Heart left ventricle (tissue), 16 donors: ENCODE data around the gene NSMCE3. TPM values are rescaled to one million over a fixed set of nuclear protein-coding genes. Genes with fewer than 3 reads are reported as not detected.

Experiments used
- ATAC-seq, 4 donors: fragments of 200-7000 bp; cut with Tn5 transposase; one replicate each; pipeline ENCODE4 v1.9.1; 2020 to 2022; ENCODE audit warnings: moderate library complexity in 4 of 4, mild to moderate bottlenecking in 3 of 4, moderate number of reproducible peaks in 1 of 4
- DNase-seq, 5 donors: peaks; one replicate each; pipeline ENCODE4 v3.0.0-alpha.2; 2020
- H3K27ac ChIP-seq, 12 donors: fragments of 200-600 bp; sonication (generic) in 4 of 12; one replicate each; pipeline versions ENCODE4 v1.5.0 to v1.8.0; 2016 to 2022; ENCODE audit warnings: mild to moderate bottlenecking in 2 of 12
- H3K27me3 ChIP-seq, 9 donors: fragments of 200-600 bp; sonication (generic) in 2 of 9; one replicate each; pipeline versions ENCODE4 v1.5.1 to v1.8.0; 2016 to 2022; ENCODE audit warnings: mild to moderate bottlenecking in 3 of 9
- H3K36me3 ChIP-seq, 9 donors: fragments of 200-600 bp; sonication (generic) in 2 of 9; one replicate each; pipeline versions ENCODE4 v1.5.0 to v1.8.0; 2018 to 2022; ENCODE audit warnings: mild to moderate bottlenecking in 2 of 9
- H3K4me1 ChIP-seq, 12 donors: fragments of 200-600 bp; sonication (generic) in 4 of 12; one replicate each; pipeline versions ENCODE4 v1.5.0 to v1.8.0; 2016 to 2022; ENCODE audit warnings: mild to moderate bottlenecking in 3 of 12
- H3K4me3 ChIP-seq, 12 donors: fragments of 200-600 bp; sonication (generic) in 4 of 12; one replicate each; pipeline versions ENCODE4 v1.5.0 to v1.8.0; 2017 to 2022; ENCODE audit warnings: mild to moderate bottlenecking in 9 of 12, moderate library complexity in 4 of 12
- H3K9me3 ChIP-seq, 12 donors: fragments of 200-600 bp; sonication (generic) in 4 of 12; one replicate each; pipeline versions ENCODE4 v1.5.0 to v1.8.0; 2016 to 2022; ENCODE audit warnings: mild to moderate bottlenecking in 1 of 12
- CTCF ChIP-seq, 12 donors: fragments of 200-600 bp; sonication (generic) in 4 of 12; IDR thresholded peaks; one replicate each; pipeline versions ENCODE4 v1.5.0 to v1.8.0; 2018 to 2022; ENCODE audit warnings: antibody characterized with exemption in 12 of 12, mild to moderate bottlenecking in 5 of 12
- POLR2A ChIP-seq, 2 donors: fragments of 450-650 bp; IDR thresholded peaks; one replicate each; pipeline ENCODE4 v1.6.1; 2017; ENCODE audit warnings: antibody characterized with exemption in 2 of 2, mild to moderate bottlenecking in 2 of 2, moderate library complexity in 2 of 2
- WGBS, 4 donors: extraction: QIAGEN DNeasy Blood & Tissue Kit in 2 of 4; methylation state at CpG; one replicate each; pipeline versions ENCODE4 v1.1.5 to v1.1.7; 2013 to 2018; 5-methylcytosine and 5-hydroxymethylcytosine counted together
- intact Hi-C, 10 donors: fragments of 100-400 bp; cut with DNase I; formaldehyde crosslinking; loops; one replicate each; pipeline versions ENCODE4 v1.11.1 to v1.14.2; 2022
- polyA plus RNA-seq, 2 donors: library from polyadenylated mRNA; stranded (reverse); fragments of 200-250 nt; gene quantifications; one replicate each; pipeline ENCODE4 v1.2.3, GENCODE V29; 2013
- total RNA-seq, 9 donors: library from RNA; depleted of rRNA in 2 of 9; stranded (reverse); fragments of >200 nt in 2 of 9; fragmentation: NEBNext Ultra II Directional in 3 of 9; extraction: Animal tissue kit (Norgen Biotek cat#: 25700) in 3 of 9; gene quantifications; one replicate each; pipeline versions ENCODE4 v1.1.0 to v1.2.4, GENCODE V29; 2016 to 2023
- donor health status: ischemic (EF 13 %, LVEDD 7.1; RV severe dilation, severe dysfunction).
- donor health status: healthy with polysubstance abuse.
- donor health status: DM: no; HTN: yes; CAD: no.
- donor health status: DM: no; HTN: no; CAD: no.
- donor health status: ischemic (EF 25% LVEDD 6.9; RV normal size, moderate dysfunction).
- donor health status: ischemic (EF 25% LVEDD 5.7; RV mildly dilated, moderate dysfunction).
- donor health status: healthy.
- donor health status: DM: yes; HTN: yes; CAD: no.
- donor health status: ischemic (EF 35%, LVEDD 5.7; RV mildly dilated, moderate dysfunction).
- donor health status: nonischemic (EF 11% LVEDD 7.7; RV severe dilation, severe dysfunction).
- donor health status: DM: yes; HTN: yes; CAD: no.
- donor health status: PGD.
- donor health status: ischemic (EF 29% LVEDD 5.4; RV normal size, mild dysfunction).
- donor health status: nonischemic (EF 23%, LVEDD 6.1; RV moderate dilation, normal function).

The NSMCE3 gene
- total and polyA plus RNA-seq, 11 donors, result 6.0 to 10.2 (median 6.8) TPM

GRCh38 chr15:29242456-29243242, 27.0 kb downstream of the NSMCE3 start:
- Histone ChIP-seq H3K4me1 (no peaks in the 10 kb centered on the region), H3K27ac (no peak overlapping the region), H3K4me3 (no peak overlapping the region), H3K9me3 (no peaks in the 10 kb centered on the region), H3K27me3 (peaks cover 0 to 6% (median 0%) of the 10 kb centered on the region in 9 donors), H3K36me3 (no peaks in the 10 kb centered on the region)
- DNase-seq (no peak), ATAC-seq (no peak)
- WGBS, 4 donors, result 48 to 66% (median 61%) methylated on average over 16 of the region's 16 CpGs
- TF ChIP-seq POLR2A (IDR thresholded peaks at IDR 0.05) (no peak), CTCF (IDR thresholded peaks at IDR 0.05) (no peak)
- intact Hi-C loops, result loop anchor here in 1 of 10 donors (10.0 kb wide), 1 partner anchor 58 kb away; no protein-coding TSS in a partner anchor

- Histone ChIP-seq H3K9me3 (peaks cover 0 to 2% (median 0%) of the 10 kb centered on the region in 12 donors), H3K27ac (no peak overlapping the region), H3K4me1 (no peaks in the 10 kb centered on the region), H3K36me3 (no peaks in the 10 kb centered on the region), H3K27me3 (peaks cover 0 to 6% (median 0%) of the 10 kb centered on the region in 9 donors), H3K4me3 (no peak overlapping the region)
- no peak for DNase-seq
- intact Hi-C loops, result loop anchor here in 1 of 10 donors (10.0 kb wide), 1 partner anchor 56 kb away; no protein-coding TSS in a partner anchor
- 85 to 95% (median 91%) methylated on average over 1 of the region's 1 CpG for WGBS, 4 donors
- ATAC-seq, result no peak
- no peak for TF ChIP-seq POLR2A (IDR thresholded peaks at IDR 0.05)
- no peak for TF ChIP-seq CTCF (IDR thresholded peaks at IDR 0.05)
These were observed 28.4 kb downstream of the NSMCE3 start for GRCh38 chr15:29241207-29241606.

- no peak for ATAC-seq
- TF ChIP-seq POLR2A (IDR thresholded peaks at IDR 0.05) (no peak), CTCF (IDR thresholded peaks at IDR 0.05) (no peak)
These were observed 30.2 kb downstream of the NSMCE3 start for GRCh38 chr15:29239395-29239794.

GRCh38 chr15:29233566-29233965, 36.1 kb downstream of the NSMCE3 start:
- no peaks in the 10 kb centered on the region for H3K36me3 ChIP-seq
- no peak for DNase-seq
- H3K4me1 ChIP-seq, result no peaks in the 10 kb centered on the region
- intact Hi-C loops, result no loop called here
- no peak overlapping the region for H3K27ac ChIP-seq
- H3K4me3 ChIP-seq, result no peak overlapping the region
- 86 to 95% (median 90%) methylated on average over 4 of the region's 4 CpGs for WGBS, 4 donors
- ATAC-seq, result no peak
- H3K27me3 ChIP-seq, result peaks cover 0 to 3% (median 0%) of the 10 kb centered on the region in 9 donors
- TF ChIP-seq CTCF (IDR thresholded peaks at IDR 0.05) (no peak), POLR2A (IDR thresholded peaks at IDR 0.05) (no peak)
- peaks cover 0 to 18% (median 0%) of the 10 kb centered on the region in 12 donors for H3K9me3 ChIP-seq

More at GRCh38 chr15:29239395-29239794, 30.2 kb downstream of the NSMCE3 start:
- Histone ChIP-seq H3K27me3 (peaks cover 0 to 6% (median 0%) of the 10 kb centered on the region in 9 donors), H3K9me3 (peaks cover 0 to 18% (median 0%) of the 10 kb centered on the region in 12 donors), H3K36me3 (no peaks in the 10 kb centered on the region), H3K27ac (no peak overlapping the region), H3K4me3 (no peak overlapping the region), H3K4me1 (no peaks in the 10 kb centered on the region)
- WGBS, 4 donors, result 41 to 47% (median 44%) methylated on average over 3 of the region's 3 CpGs
- intact Hi-C loops, result no loop called here
- DNase-seq, result no peak
